Omental fat pad (tissue), 4 donors: ENCODE results near the gene SLC35E1. TPM values are rescaled to one million over a fixed set of nuclear protein-coding genes. Genes with fewer than 3 reads are reported as not detected.
A peak's percentile ranks its signal among the peaks of the same experiment; 100 is the strongest.

Experiments used
- ATAC-seq: fragments of 150-250 bp; one replicate; pipeline ENCODE4 v1.9.1; 2016; ENCODE audit warnings: mild to moderate bottlenecking, moderate library complexity; ENCODE audit not compliant: low FRiP score
- DNase-seq: peaks from one replicate; pipeline ENCODE4 v3.0.0-alpha.2; 2019; ENCODE audit warnings: low spot score
- total RNA-seq, 4 donors: library from RNA; depleted of rRNA; stranded (reverse); fragments of >200 nt; gene quantifications; one replicate each; pipeline ENCODE4 v1.1.0, GENCODE V29; 2016
- TF ChIP-seq, protein P1 (sequence below), 3 donors: fragments of 450-650 bp; IDR thresholded peaks; one replicate each; pipeline ENCODE4 v1.5.1; 2016 to 2017; ENCODE audit warnings: antibody characterized with exemption in 3 of 3, mild to moderate bottlenecking in 3 of 3, moderate library complexity in 2 of 3

The SLC35E1 gene
- total RNA-seq, 4 donors from 2014 or later = 22.9 to 46.3 (median 36.1) TPM

DNA sequence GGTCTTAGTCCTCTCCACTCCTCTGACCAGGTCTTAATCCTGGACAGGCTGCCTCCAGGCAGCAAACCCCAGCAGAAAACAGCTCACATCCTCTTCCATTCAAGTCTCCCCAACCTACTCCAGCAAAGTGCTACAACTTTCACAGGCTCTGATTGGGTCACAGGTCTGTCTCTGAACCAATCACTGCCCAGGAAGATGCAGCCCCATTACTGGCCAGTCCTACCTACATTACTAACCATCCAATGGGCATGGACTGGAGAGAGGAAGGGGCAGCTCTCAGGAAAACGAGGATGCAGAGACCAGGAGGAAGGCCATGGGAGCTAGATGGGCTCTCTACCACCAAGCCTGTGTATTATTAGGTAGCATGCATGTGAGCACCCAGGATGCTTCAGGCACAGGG, 43.6 kb upstream of the SLC35E1 start:
- ATAC-seq = no peak
- no peak for DNase-seq
- TF ChIP-seq, protein P1, sequence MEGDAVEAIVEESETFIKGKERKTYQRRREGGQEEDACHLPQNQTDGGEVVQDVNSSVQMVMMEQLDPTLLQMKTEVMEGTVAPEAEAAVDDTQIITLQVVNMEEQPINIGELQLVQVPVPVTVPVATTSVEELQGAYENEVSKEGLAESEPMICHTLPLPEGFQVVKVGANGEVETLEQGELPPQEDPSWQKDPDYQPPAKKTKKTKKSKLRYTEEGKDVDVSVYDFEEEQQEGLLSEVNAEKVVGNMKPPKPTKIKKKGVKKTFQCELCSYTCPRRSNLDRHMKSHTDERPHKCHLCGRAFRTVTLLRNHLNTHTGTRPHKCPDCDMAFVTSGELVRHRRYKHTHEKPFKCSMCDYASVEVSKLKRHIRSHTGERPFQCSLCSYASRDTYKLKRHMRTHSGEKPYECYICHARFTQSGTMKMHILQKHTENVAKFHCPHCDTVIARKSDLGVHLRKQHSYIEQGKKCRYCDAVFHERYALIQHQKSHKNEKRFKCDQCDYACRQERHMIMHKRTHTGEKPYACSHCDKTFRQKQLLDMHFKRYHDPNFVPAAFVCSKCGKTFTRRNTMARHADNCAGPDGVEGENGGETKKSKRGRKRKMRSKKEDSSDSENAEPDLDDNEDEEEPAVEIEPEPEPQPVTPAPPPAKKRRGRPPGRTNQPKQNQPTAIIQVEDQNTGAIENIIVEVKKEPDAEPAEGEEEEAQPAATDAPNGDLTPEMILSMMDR (IDR thresholded peaks at IDR 0.05) = no peak

DNA sequence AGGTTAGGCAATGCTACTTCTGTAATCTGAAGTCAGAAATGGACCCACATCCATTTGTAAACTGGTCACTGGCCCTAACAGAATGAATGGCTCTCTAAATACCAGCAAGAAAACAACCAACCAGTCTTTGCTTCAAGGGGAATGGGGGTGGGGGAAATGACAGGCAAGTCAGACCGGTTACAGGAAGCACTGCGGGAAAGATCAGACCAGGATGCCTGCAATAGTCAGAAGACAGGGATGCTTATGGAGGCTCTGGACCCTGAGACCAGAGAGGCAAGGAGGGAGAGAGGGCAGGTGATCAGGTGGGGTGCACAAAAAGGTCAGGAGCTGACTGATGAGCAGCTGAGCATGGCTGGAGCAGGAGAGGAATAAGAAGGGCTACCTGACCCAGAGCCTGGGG, 42.7 kb upstream of the SLC35E1 start:
- DNase-seq (no peak), ATAC-seq (no peak)
- TF ChIP-seq, protein P1 (IDR thresholded peaks at IDR 0.05) = no peak

DNA sequence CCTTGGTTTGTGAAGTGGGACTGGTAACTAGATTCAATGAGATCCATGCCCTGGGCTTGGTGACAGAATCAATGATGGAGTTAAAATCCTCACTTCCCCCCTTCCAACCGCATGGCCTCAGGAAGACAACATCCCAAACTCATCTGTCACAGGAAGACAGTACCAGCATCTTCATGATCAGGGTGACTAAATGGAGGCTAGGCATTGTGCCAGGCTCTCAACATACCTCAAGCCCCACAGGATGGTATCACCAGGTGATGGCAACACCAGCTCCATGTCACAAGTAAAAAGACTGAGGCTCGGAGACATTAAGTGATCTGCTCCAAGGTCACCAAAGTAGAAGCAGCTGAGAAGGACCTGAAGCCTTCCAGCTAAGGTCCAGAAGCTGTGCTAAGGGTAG, 41.6 kb upstream of the SLC35E1 start:
- TF ChIP-seq, protein P1 (IDR thresholded peaks at IDR 0.05) = no peak
- no peak for DNase-seq
- no peak for ATAC-seq

DNA sequence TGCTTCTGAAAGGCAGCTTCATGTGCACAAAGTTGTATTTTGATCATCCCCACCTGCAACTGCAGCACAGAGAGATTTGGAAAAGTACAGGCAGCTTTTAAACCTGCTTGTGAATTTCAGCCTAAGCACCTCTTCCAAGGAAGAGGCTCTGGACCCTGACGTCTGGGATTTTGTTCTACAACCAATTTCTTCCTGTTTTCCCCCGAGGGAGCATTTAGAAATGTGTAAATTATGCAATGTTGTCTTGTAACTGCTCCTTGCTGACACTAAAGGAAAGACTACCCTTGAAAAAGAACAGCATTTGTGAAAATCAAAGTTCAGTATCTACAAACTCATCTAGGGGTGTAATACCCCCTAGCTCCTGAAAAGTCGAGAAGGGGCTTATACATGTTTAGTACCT, 40.4 kb upstream of the SLC35E1 start:
- TF ChIP-seq, protein P1 (IDR thresholded peaks at IDR 0.05) = no peak
- DNase-seq (no peak), ATAC-seq (no peak)

DNA sequence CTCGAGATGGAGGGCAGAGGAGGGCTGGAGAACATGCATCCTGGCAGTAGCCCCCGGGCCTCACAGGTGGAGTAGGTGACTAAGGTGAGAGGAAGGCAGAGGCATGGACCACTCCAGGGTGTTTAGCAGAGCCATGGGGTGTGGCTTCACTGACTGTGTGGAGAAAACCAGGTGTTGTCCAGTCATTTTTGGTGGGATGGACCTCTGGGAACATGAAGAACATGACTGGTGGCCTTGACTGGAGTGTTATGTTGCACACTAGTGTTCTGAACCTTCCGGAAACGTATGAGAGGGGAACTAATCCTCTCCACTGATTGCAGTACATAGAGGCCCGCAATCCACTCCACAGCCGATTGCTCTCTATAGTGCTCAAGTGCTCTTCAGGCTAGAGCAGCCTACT, 38.9 kb upstream of the SLC35E1 start:
- DNase-seq = no peak
- no peak for ATAC-seq
- TF ChIP-seq, protein P1 (IDR thresholded peaks at IDR 0.05) = no peak

DNA sequence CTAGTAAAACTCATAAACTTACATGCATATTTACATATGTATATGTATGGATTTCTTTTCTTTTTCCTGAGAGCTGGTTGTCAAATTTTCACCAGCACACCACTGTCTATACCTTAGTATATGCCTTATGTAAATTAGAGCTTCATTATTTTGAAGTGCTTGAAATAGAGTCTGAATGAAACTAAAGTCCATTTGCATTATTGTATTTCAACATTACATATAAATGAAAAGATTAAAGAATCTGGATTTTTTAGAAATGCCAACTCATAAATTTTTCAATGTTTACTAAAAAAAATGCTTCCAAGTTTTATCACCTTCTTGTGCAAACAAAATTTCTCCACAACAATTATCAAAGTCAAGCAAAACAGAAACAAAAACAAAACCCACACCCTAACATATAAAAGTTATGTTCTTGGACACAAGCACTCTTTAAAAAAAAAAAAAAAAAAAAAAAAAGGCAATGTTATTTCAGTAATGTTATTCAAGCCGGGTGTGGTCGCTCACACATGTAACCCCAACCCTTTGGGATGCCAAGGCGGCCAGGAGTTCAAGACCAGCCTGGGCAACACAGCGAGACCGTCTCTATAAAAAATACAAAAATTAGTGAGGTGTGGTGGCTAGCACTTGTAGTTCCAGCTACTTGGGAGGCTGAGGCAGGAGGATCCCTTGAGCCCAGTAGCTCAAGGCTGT, 37.4 kb upstream of the SLC35E1 start:
- ATAC-seq (no peak), DNase-seq (no peak)
- TF ChIP-seq, protein P1 (IDR thresholded peaks at IDR 0.05) = no peak

DNA sequence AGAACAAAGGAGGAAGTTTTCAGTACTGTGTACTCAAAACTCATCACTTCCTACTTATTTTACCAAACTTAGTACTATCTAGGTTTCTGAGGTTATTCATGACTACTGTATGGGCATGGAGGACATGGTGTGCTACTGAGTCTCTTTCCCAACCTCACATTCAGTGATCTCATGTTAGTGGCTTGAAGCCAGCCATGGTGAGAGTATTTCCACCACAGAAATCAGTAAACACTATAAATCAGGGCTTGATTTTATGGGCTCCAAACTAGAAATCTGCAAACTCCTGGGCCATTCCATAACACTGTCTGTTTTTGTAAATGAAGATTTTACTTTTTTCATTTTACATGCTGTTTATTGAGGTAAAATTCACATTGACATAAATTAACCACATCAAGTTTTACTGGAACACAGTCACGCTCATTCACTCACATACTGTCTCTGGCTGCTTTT, 36.1 kb upstream of the SLC35E1 start:
- peak; percentile 83 for ATAC-seq

More for the DNA sequence above, 36.1 kb upstream of the SLC35E1 start:
- TF ChIP-seq, protein P1 (IDR thresholded peaks at IDR 0.05) = no peak
- DNase-seq = no peak
